ENCODE results near the gene REX1BD.
"Not testable (repeated sequence)": the region's sequence is repeated elsewhere in the genome, so short reads cannot be mapped to it uniquely, and the experiment has no call there.

REX1BD gene

DNA sequence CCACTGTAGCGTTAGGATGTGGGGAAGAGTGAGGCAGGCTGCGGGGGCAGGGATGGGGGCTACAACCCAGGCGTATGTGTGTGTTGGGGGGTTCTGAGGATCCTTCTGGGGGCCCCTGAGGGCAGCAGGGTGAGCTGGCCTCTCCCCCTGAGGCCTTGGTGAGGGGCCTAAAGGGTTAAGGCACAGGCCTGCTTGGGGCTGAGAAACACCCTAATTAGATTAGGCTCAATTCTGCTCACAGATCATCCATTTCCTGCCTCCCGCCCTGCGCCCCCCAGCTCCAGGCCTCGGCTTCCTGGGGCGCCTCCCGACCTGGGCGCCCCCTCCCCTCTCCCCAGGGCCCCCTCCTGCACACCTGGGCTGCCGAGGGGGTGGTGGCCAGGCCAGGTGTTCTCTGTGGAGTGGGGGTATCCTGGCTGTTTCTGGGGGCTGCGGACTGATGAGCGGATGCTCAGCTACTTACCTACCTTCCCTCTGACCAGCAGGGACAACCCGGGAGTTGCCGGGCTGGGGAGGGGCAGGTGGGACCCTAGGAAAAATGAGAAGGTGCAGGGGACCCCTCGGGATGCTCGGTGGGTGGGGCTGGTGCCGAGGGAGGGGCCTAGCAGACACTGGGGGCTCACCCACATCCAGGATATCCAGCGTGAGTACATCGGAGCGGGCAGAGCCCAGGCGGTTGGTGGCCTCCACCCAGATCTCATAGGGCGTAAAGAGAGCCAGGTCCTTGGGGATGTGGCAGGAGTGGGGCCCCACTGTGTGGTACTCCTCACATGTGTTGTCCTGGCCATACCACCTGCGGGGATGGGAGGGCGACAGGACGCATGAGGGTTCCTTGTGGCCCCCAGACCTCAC lies 9.4 kb downstream of the REX1BD start:
- in situ Hi-C loops (cut with HindIII; ENCODE audit: low pct_ligation_motif_present, low pct_unique_long_range_greater_than_20kb, low sequenced_read_pairs), result no loop called here
- no peak for DNase-seq

DNA sequence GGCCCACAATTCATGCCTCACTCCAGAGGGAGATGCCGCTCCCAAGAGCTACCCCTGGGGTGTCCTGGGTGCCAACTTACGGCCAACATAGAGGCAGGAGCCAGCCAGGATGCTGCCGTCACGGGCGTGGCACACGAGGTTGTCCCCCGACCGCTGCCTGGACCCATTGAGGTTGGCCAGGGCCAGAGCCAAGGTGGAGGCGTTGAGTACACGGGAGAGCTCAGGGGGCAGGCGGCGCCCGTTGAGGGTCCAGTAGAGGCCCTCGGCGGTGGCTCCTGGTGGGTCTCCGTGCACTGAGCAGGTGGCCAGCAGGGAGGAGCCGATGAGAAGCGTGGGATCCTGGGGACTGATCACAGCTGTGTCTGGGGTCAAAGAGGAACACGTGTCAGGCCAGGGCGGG lies 10.9 kb downstream of the REX1BD start:
- in situ Hi-C loops (cut with HindIII; ENCODE audit: low pct_ligation_motif_present, low pct_unique_long_range_greater_than_20kb, low sequenced_read_pairs), result no loop called here
- DNase-seq, result no peak

DNA sequence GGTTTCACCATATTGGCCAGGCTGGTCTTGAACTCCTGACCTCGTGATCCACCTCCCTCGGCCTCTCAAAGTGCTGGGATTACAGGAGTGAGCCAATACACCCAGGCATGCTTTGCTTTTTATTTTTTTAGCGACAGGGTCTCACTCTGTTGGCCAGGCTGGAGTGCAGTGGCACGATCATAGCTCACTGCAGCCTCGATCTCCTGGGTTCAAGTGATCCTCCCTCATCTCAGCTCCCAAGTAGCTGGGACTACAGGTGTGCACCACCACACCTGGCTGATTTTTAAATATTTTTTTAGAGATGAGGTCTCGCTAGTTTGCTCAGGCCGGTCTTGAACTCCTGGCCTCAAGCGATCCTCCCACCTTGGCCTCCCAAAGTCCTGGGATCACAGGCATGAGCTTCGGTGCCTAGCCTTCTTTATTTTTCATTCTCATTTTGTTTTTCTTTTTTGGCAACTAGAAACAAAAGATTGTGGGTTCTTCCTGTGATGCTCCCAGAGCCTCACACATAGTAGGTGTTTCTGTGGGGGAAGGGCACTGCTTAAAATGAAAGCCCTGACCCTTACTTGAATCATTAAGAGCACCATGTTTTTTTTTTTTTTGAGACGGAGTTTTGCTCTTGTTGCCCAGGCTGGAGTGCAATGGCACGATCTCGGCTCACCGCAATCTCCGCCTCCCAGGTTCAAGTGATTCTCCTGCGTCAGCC lies 12.2 kb downstream of the REX1BD start:
- in situ Hi-C loops (cut with HindIII; ENCODE audit: low pct_ligation_motif_present, low pct_unique_long_range_greater_than_20kb, low sequenced_read_pairs); DNase-seq: not testable (repeated sequence)

DNA sequence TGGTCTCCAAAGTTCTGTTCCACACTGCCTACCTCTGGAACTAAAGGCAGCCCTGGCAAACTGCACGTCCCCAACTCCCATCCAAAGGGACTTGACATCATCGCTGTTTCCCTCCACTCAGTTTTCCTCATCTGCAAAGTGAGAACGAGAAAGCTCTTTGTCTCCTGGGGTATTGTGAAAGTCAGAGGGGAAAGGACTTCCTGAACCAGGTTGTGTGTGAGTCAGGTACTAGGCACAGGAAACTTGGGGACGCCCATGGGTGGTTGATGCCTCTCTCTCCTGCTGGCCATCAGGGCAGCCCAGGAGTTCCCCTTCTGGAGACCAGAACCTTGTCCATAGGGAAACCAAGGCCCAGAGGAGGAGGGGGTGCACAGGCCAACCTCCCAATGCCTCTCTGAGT lies 13.3 kb downstream of the REX1BD start:
- in situ Hi-C loops (cut with HindIII; ENCODE audit: low pct_ligation_motif_present, low pct_unique_long_range_greater_than_20kb, low sequenced_read_pairs), result no loop called here
- DNase-seq, result no peak

DNA sequence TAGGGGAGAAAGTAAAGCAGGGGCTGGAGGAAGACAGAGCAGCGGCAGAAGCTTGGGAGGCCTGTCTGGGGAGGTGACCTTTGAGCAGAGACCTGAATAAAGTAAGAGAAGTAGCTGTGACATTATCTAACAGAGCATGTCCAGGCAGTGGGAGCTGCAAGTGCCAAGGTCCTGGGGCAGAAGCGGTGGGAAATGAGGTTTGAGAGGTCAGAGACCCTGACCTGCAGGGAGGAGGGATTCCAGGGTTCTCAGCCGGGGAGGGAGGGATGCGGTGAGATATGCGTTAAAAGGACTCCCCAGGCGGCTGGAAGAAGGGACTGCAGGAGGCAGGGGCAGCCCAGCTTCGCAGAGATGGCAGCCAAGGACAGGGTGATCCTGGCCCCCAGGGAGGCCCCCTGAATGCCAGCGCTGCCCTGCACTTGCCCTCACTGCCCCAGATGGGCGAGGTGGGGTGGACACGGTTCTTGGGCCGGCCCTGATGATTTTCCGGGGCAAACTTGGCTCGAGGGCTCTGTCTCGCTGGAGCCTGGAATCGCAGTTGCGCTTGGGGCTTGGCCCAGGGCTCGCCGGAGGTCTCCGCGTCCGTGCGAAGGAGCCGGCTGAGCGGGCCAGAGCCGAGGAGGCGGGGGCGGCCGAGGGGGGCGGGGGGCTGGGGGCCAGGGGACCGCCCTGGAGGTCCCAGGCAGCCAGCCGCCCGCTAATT lies 14.8 kb downstream of the REX1BD start:
- in situ Hi-C loops (cut with HindIII; ENCODE audit: low pct_ligation_motif_present, low pct_unique_long_range_greater_than_20kb, low sequenced_read_pairs), result no loop called here
- DNase-seq, result peak; percentile 33

DNA sequence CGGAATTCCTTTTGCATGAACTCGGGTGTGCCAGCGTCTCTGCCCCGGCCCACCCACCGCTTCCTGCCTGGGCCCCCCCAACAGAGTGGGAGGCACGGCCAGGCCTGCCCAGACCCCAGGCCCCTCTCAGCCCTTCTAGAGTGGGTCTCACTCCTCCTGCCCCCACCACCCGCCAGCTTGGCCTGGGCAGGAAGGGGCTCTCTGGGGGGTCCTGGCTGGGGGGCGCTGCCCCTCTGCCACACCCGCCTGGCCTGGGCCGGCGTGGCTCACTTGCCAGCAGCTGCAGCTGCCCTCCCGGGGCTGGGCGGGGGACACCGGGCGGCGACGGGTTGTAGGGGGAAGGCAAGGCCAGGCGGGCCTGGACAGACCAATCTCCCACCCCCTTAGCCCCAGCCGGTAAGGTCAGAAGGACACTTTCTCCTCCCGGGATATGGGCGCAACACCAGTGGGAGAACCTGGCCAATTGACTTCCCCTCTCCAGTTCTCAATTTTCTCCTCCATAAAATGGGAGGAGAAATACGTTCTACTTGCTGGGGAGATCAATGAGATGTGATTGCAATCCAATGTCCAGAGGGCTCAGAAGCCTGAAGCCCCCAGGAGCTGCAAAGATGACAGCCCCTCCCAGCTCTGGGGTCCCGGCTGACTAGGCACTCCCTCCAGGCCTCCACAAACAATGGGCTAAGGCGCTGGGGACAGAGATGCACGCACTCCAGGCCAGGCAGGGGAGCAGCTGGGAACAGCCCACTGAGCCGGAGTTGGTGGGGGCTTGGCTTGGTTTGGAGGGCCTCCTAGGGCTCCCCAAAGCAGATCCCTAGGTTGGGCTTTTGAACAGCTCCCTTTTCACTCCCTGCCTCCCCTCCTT lies 15.6 kb downstream of the REX1BD start:
- no peak for DNase-seq
- in situ Hi-C loops (cut with HindIII; ENCODE audit: low pct_ligation_motif_present, low pct_unique_long_range_greater_than_20kb, low sequenced_read_pairs), result no loop called here

- in situ Hi-C loops (cut with HindIII; ENCODE audit: low pct_ligation_motif_present, low pct_unique_long_range_greater_than_20kb, low sequenced_read_pairs), result no loop called here
- DNase-seq, result no peak
These were observed 16.2 kb downstream of the REX1BD start for GRCh38 chr19:18604820-18605159.

- DNase-seq, result no peak
- in situ Hi-C loops (cut with HindIII; ENCODE audit: low pct_ligation_motif_present, low pct_unique_long_range_greater_than_20kb, low sequenced_read_pairs), result no loop called here
These were observed 16.6 kb downstream of the REX1BD start for GRCh38 chr19:18605196-18605545.

GRCh38 chr19:18605546-18606280 lies 17.1 kb downstream of the REX1BD start:
- in situ Hi-C loops (cut with HindIII; ENCODE audit: low pct_ligation_motif_present, low pct_unique_long_range_greater_than_20kb, low sequenced_read_pairs), result no loop called here
- DNase-seq, result no peak

GRCh38 chr19:18606281-18607225 lies 18.0 kb downstream of the REX1BD start, which contains the start of gene CRLF1:
Gene CRLF1 (minus strand): TSS chr19:18606799. CDS start chr19:18606656, 143 bp downstream.
- DNase-seq, result no peak
- in situ Hi-C loops (cut with HindIII; ENCODE audit: low pct_ligation_motif_present, low pct_unique_long_range_greater_than_20kb, low sequenced_read_pairs), result no loop called here

GRCh38 chr19:18607226-18608101 lies 18.9 kb downstream of the REX1BD start:
- no peak for DNase-seq
- in situ Hi-C loops (cut with HindIII; ENCODE audit: low pct_ligation_motif_present, low pct_unique_long_range_greater_than_20kb, low sequenced_read_pairs), result no loop called here

DNA sequence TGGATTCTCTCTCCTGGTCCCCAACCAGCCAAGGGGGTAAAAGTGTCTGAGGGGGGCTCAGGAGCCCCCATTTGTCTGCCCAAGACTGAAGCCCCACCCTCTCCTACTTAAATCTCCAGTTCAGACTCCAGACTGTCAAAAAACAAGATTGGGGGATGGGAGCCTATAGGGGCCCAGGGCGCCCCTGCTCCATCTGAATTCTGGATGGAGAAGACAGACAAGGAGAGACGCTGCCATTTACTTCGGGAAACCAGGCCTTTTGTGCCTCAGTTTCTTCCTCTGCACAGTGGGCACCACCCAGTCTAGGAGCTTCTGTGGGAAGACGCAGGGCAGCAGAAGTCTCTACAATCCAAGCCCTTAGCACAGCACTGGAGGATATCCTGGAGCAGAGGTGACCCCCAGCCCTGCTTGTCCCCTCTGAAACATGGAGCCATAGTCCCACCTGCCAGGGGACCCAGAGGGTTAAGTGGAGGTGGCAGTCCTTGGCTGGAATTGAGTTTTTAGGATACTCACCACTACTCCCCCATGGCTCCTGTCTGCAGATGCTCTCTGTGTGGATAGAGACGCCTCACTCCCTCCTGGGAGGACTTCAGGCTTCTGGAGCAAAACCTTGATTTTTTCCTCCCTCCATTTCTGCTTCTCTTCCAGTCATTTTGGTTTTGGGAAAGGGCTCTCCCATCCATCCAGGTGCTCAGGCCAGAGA lies 19.7 kb downstream of the REX1BD start:
- in situ Hi-C loops (cut with HindIII; ENCODE audit: low pct_ligation_motif_present, low pct_unique_long_range_greater_than_20kb, low sequenced_read_pairs), result no loop called here
- no peak for DNase-seq

DNA sequence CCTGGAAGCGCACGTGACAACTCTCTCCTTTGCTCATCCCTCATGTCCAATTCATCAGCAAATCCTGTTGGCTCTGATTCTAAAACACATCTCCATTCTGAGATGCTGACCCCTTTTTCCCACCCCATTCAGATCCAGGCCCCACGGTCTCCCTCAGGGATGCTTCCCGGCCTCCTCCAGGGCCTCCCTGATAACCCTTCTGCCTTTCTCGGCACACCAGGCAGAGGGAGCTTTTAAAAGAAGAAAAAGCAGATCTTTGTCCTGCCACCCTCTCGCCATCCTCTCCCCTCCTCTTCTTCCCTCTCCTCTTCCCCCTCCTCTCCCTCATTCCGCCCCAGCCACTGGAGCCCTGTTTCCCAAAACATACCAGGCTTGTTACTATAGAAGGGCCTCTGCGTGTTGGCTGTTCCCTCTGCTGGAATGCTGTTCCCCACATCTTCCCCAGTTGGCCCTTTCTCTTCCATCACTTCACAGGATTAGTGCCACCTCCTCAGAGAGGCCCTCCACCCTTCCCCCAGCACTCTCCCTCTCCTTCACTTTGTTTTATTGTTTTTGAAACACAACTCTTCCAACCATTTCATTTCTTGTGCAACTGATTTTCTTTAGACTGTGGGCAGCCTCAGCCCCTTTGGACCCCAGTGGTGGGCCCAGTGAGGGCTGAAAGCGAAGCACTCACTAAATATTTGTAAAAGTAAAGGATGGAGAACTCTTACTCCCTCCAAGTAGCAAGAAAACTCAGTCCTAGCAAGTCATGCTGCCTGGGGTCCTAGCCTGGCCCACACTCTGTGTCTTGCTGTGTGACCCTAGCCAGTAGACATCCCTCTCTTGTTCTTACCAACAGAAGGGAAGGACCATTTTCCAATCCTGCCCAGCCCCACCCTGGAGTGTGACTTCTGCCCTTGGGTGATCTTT lies 20.5 kb downstream of the REX1BD start:
- in situ Hi-C loops (cut with HindIII; ENCODE audit: low pct_ligation_motif_present, low pct_unique_long_range_greater_than_20kb, low sequenced_read_pairs), result no loop called here
- no peak for DNase-seq

DNA sequence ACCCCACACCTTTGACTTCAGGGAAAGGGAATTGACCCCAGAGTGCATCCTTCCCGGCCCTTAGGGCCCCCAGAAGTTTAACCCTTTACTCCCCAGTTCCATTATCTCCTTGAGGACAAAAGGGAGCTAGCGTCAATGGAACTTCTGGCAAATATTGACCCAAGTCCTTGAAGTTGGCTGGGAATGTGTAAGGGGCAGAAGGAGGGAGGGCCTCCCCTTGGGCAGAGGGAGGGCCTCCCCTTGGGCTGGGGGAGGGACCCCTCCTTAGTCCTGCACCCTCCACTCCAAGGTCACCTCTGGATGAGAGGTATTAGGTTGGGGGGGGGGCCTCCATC lies 21.1 kb downstream of the REX1BD start:
- in situ Hi-C loops (cut with HindIII; ENCODE audit: low pct_ligation_motif_present, low pct_unique_long_range_greater_than_20kb, low sequenced_read_pairs), result no loop called here
- no peak for DNase-seq

DNA sequence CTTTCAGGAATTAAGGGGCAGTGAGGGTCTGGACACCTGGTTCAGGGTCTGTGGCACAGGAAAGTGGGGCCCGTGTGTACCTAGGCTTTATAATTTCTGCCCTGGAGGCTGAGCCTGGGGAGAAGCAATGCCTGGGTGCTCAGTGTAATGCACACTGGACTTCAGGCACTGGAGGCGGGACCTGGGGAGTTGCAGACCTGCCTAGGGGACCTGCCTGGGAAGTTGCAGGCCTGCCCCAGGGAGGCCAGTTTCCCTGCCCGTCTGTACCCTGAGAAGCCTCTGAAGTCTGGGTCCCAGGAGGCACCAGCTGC lies 21.6 kb downstream of the REX1BD start:
- in situ Hi-C loops (cut with HindIII; ENCODE audit: low pct_ligation_motif_present, low pct_unique_long_range_greater_than_20kb, low sequenced_read_pairs), result no loop called here
- DNase-seq, result no peak

All from ACHN (cell line).